GM23338 (cell line): Measurements from ENCODE around the gene KSR2. TPM values are rescaled to one million over a fixed set of nuclear protein-coding genes. Genes with fewer than 3 reads are reported as not detected.

Source experiments
- ATAC-seq: fragments of 200-7000 bp; cut with Tn5 transposase; 3 replicates; pipeline ENCODE4 v1.9.1; 2020
- DNase-seq: peaks from one replicate; pipeline ENCODE4 v3.0.0-alpha.2; 2015; ENCODE audit warnings: low spot score
- H2AFZ ChIP-seq: fragments of 200-600 bp; sonication (generic); 2 replicates; pipeline ENCODE4 v1.8.0; 2016; ENCODE audit warnings: antibody characterized with exemption, mild to moderate bottlenecking, moderate library complexity
- H3F3A ChIP-seq: fragments of 200-600 bp; sonication (generic); replicated peaks from 2 replicates; pipeline ENCODE4 v1.8.0; 2017; ENCODE audit warnings: antibody characterized with exemption, mixed run types, low read depth
- H3K27ac ChIP-seq: fragments of 200-600 bp; sonication (generic); 2 replicates; pipeline ENCODE4 v1.6.1; 2016; ENCODE audit warnings: low read depth
- H3K27me3 ChIP-seq: fragments of 200-600 bp; sonication (generic); 2 replicates; pipeline ENCODE4 v1.8.0; 2016; ENCODE audit warnings: mild to moderate bottlenecking, mixed run types, moderate library complexity; ENCODE audit not compliant: insufficient read depth
- H3K36me3 ChIP-seq: fragments of 200-600 bp; sonication (generic); 2 replicates; pipeline ENCODE4 v1.8.0; 2016; ENCODE audit warnings: mild to moderate bottlenecking; ENCODE audit not compliant: insufficient read depth
- H3K4me1 ChIP-seq: fragments of 200-600 bp; sonication (generic); 2 replicates; pipeline ENCODE4 v1.8.0; 2016; ENCODE audit warnings: mild to moderate bottlenecking, moderate library complexity; ENCODE audit not compliant: insufficient read depth
- H3K4me2 ChIP-seq: fragments of 200-600 bp; sonication (generic); 2 replicates; pipeline ENCODE4 v1.7.1; 2017; ENCODE audit warnings: mixed run types
- H3K4me3 ChIP-seq: fragments of 200-600 bp; sonication (generic); 2 replicates; pipeline ENCODE4 v1.6.1; 2016; ENCODE audit warnings: mixed run types
- H3K79me2 ChIP-seq: fragments of 200-600 bp; sonication (generic); replicated peaks from 2 replicates; pipeline ENCODE4 v1.8.0; 2017; ENCODE audit warnings: mild to moderate bottlenecking; ENCODE audit not compliant: insufficient read depth
- H3K9me2 ChIP-seq: fragments of 200-600 bp; sonication (generic); 2 replicates; pipeline ENCODE4 v1.8.0; 2017; ENCODE audit not compliant: insufficient read depth
- H4K20me1 ChIP-seq: fragments of 200-600 bp; sonication (generic); replicated peaks from 2 replicates; pipeline ENCODE4 v1.8.0; 2017; ENCODE audit warnings: mild to moderate bottlenecking; ENCODE audit not compliant: insufficient read depth
- H3K27ac Mint-ChIP-seq: 2 replicates; pipeline ENCODE4 v1.8.0; 2020; ENCODE audit warnings: inconsistent platforms, mild to moderate bottlenecking, moderate library complexity, mixed read lengths
- H3K27me3 Mint-ChIP-seq: 3 replicates; pipeline ENCODE4 v1.8.0; 2022; ENCODE audit warnings: low read depth, mild to moderate bottlenecking, moderate library complexity, mixed read lengths, inconsistent platforms; ENCODE audit not compliant: insufficient read depth, poor library complexity
- H3K36me3 Mint-ChIP-seq: 3 replicates; pipeline ENCODE4 v1.8.0; 2021; ENCODE audit warnings: low read depth, mild to moderate bottlenecking, inconsistent platforms, moderate library complexity, mixed read lengths
- H3K4me1 Mint-ChIP-seq: 3 replicates; pipeline ENCODE4 v1.8.0; 2020; ENCODE audit warnings: mild to moderate bottlenecking, inconsistent platforms, mixed read lengths
- H3K4me3 Mint-ChIP-seq: 3 replicates; pipeline ENCODE4 v1.8.0; 2021; ENCODE audit warnings: moderate library complexity, mild to moderate bottlenecking, inconsistent platforms, mixed read lengths
- H3K9me3 Mint-ChIP-seq: 3 replicates; pipeline ENCODE4 v1.8.0; 2020; ENCODE audit warnings: moderate library complexity, mild to moderate bottlenecking, inconsistent platforms, mixed read lengths
- CREB1 ChIP-seq: fragments of 250-450 bp; sonication (Bioruptor Pico); IDR thresholded peaks from 2 replicates; pipeline ENCODE4 v1.5.0; 2020; ENCODE audit warnings: low read depth, mild to moderate bottlenecking, moderate library complexity
- CTCF ChIP-seq, 2 experiments: fragments of 200-600 bp in 1 of 2; sonication (generic) in 1 of 2; conservative IDR thresholded peaks; 2 replicates each; pipeline versions ENCODE4 v1.5.1 to v1.6.1; 2016 to 2017; ENCODE audit warnings: antibody characterized with exemption in 2 of 2, low read depth in 2 of 2, mild to moderate bottlenecking in 2 of 2, moderate library complexity in 1 of 2
- EZH2 ChIP-seq: fragments of 200-600 bp; sonication (generic); IDR thresholded peaks from one replicate; pipeline ENCODE4 v1.8.0; 2017; ENCODE audit warnings: antibody characterized with exemption, mild to moderate bottlenecking, low read depth; ENCODE audit not compliant: unreplicated experiment
- EZH2phosphoT487 ChIP-seq: fragments of 200-600 bp; sonication (generic); IDR thresholded peaks from one replicate; pipeline ENCODE4 v1.8.1; 2018; ENCODE audit warnings: antibody characterized with exemption; ENCODE audit not compliant: unreplicated experiment
- JUNB ChIP-seq: IDR thresholded peaks from one replicate; pipeline ENCODE4 v1.6.1; 2016; ENCODE audit warnings: antibody characterized with exemption; ENCODE audit not compliant: unreplicated experiment
- NANOG ChIP-seq: IDR thresholded peaks from 2 replicates; pipeline ENCODE4 v1.6.1; 2016; ENCODE audit warnings: antibody characterized with exemption, borderline replicate concordance
- POLR2AphosphoS5 ChIP-seq: IDR thresholded peaks from 2 replicates; pipeline ENCODE4 v1.6.1; 2016; ENCODE audit warnings: antibody characterized with exemption, low read depth
- STAT1 ChIP-seq: IDR thresholded peaks from one replicate; pipeline ENCODE4 v1.6.1; 2016; ENCODE audit warnings: antibody characterized with exemption; ENCODE audit not compliant: unreplicated experiment
- ZNF114 ChIP-seq: fragments of 250-450 bp; sonication (Bioruptor Pico); IDR thresholded peaks from 2 replicates; pipeline ENCODE4 v1.5.0; 2020; ENCODE audit warnings: mild to moderate bottlenecking, moderate library complexity
- ZNF331 ChIP-seq: fragments of 250-450 bp; sonication (Bioruptor Pico); IDR thresholded peaks from 2 replicates; pipeline ENCODE4 v1.5.0; 2020; ENCODE audit warnings: low read depth, mild to moderate bottlenecking, moderate library complexity
- polyA plus RNA-seq: library from polyadenylated mRNA; unstranded; fragments of >200 nt; fragmentation: Nextera tagmentation; extraction: Ambion mirVana; gene quantifications from 2 replicates; pipeline ENCODE4 v1.2.1, GENCODE V29; 2016
- total RNA-seq: library from RNA; depleted of rRNA; stranded (reverse); fragments of >200 nt; shearing (Covaris generic); gene quantifications from 2 replicates; pipeline ENCODE4 v1.2.3, GENCODE V29; 2014
- TF ChIP-seq, protein P1 (sequence below): IDR thresholded peaks from one replicate; pipeline ENCODE4 v1.6.1; 2018; ENCODE audit warnings: antibody characterized with exemption; ENCODE audit not compliant: unreplicated experiment
- TF ChIP-seq, protein P2 (sequence below): IDR thresholded peaks from 2 replicates; pipeline ENCODE4 v1.6.1; 2016; ENCODE audit warnings: antibody characterized with exemption
- TF ChIP-seq, protein P3 (sequence below): fragments of 250-450 bp; sonication (Bioruptor Pico); IDR thresholded peaks from 2 replicates; pipeline ENCODE4 v1.5.0; 2020; ENCODE audit warnings: mild to moderate bottlenecking, moderate library complexity

The KSR2 gene
- total and polyA plus RNA-seq, 2 experiments from 2014 or later, result 1.1 to 2.7 TPM

DNA sequence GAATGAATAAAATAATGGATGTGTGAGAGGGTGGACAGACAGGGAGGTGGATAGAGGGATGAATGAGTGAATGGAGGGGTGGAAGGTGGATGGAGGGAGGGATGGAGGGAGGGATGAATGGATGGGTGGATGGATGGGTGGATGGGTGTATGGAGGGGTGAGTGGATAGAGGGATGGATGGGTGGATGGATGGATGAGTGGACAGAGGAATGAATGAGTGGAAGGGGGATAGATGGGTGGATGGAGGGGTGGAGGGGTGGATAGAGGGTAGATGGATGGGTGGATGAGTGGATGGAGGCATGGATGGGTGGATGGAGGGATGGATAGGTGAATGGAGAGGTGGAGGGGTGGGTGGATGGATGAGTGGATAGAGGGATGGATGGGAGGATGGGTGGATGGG is 559.5 kb downstream of the KSR2 start:
- TF ChIP-seq, protein P1, sequence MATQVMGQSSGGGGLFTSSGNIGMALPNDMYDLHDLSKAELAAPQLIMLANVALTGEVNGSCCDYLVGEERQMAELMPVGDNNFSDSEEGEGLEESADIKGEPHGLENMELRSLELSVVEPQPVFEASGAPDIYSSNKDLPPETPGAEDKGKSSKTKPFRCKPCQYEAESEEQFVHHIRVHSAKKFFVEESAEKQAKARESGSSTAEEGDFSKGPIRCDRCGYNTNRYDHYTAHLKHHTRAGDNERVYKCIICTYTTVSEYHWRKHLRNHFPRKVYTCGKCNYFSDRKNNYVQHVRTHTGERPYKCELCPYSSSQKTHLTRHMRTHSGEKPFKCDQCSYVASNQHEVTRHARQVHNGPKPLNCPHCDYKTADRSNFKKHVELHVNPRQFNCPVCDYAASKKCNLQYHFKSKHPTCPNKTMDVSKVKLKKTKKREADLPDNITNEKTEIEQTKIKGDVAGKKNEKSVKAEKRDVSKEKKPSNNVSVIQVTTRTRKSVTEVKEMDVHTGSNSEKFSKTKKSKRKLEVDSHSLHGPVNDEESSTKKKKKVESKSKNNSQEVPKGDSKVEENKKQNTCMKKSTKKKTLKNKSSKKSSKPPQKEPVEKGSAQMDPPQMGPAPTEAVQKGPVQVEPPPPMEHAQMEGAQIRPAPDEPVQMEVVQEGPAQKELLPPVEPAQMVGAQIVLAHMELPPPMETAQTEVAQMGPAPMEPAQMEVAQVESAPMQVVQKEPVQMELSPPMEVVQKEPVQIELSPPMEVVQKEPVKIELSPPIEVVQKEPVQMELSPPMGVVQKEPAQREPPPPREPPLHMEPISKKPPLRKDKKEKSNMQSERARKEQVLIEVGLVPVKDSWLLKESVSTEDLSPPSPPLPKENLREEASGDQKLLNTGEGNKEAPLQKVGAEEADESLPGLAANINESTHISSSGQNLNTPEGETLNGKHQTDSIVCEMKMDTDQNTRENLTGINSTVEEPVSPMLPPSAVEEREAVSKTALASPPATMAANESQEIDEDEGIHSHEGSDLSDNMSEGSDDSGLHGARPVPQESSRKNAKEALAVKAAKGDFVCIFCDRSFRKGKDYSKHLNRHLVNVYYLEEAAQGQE, result no peak
- TF ChIP-seq EZH2, result no peak
- no peak for TF ChIP-seq NANOG
- TF ChIP-seq CREB1 (CRISPR knock-in tag), result no peak
- TF ChIP-seq STAT1, result no peak
- no peak for TF ChIP-seq CTCF (conservative IDR thresholded peaks at IDR 0.05; ENCODE audit: low read depth in 2 of 2)
- TF ChIP-seq, protein P2, sequence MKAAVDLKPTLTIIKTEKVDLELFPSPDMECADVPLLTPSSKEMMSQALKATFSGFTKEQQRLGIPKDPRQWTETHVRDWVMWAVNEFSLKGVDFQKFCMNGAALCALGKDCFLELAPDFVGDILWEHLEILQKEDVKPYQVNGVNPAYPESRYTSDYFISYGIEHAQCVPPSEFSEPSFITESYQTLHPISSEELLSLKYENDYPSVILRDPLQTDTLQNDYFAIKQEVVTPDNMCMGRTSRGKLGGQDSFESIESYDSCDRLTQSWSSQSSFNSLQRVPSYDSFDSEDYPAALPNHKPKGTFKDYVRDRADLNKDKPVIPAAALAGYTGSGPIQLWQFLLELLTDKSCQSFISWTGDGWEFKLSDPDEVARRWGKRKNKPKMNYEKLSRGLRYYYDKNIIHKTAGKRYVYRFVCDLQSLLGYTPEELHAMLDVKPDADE, result no peak
- no peak for TF ChIP-seq ZNF114 (CRISPR knock-in tag)
- no peak for TF ChIP-seq POLR2AphosphoS5
- no peak for TF ChIP-seq ZNF331 (CRISPR knock-in tag)
- TF ChIP-seq EZH2phosphoT487, result no peak
- TF ChIP-seq, protein P3, sequence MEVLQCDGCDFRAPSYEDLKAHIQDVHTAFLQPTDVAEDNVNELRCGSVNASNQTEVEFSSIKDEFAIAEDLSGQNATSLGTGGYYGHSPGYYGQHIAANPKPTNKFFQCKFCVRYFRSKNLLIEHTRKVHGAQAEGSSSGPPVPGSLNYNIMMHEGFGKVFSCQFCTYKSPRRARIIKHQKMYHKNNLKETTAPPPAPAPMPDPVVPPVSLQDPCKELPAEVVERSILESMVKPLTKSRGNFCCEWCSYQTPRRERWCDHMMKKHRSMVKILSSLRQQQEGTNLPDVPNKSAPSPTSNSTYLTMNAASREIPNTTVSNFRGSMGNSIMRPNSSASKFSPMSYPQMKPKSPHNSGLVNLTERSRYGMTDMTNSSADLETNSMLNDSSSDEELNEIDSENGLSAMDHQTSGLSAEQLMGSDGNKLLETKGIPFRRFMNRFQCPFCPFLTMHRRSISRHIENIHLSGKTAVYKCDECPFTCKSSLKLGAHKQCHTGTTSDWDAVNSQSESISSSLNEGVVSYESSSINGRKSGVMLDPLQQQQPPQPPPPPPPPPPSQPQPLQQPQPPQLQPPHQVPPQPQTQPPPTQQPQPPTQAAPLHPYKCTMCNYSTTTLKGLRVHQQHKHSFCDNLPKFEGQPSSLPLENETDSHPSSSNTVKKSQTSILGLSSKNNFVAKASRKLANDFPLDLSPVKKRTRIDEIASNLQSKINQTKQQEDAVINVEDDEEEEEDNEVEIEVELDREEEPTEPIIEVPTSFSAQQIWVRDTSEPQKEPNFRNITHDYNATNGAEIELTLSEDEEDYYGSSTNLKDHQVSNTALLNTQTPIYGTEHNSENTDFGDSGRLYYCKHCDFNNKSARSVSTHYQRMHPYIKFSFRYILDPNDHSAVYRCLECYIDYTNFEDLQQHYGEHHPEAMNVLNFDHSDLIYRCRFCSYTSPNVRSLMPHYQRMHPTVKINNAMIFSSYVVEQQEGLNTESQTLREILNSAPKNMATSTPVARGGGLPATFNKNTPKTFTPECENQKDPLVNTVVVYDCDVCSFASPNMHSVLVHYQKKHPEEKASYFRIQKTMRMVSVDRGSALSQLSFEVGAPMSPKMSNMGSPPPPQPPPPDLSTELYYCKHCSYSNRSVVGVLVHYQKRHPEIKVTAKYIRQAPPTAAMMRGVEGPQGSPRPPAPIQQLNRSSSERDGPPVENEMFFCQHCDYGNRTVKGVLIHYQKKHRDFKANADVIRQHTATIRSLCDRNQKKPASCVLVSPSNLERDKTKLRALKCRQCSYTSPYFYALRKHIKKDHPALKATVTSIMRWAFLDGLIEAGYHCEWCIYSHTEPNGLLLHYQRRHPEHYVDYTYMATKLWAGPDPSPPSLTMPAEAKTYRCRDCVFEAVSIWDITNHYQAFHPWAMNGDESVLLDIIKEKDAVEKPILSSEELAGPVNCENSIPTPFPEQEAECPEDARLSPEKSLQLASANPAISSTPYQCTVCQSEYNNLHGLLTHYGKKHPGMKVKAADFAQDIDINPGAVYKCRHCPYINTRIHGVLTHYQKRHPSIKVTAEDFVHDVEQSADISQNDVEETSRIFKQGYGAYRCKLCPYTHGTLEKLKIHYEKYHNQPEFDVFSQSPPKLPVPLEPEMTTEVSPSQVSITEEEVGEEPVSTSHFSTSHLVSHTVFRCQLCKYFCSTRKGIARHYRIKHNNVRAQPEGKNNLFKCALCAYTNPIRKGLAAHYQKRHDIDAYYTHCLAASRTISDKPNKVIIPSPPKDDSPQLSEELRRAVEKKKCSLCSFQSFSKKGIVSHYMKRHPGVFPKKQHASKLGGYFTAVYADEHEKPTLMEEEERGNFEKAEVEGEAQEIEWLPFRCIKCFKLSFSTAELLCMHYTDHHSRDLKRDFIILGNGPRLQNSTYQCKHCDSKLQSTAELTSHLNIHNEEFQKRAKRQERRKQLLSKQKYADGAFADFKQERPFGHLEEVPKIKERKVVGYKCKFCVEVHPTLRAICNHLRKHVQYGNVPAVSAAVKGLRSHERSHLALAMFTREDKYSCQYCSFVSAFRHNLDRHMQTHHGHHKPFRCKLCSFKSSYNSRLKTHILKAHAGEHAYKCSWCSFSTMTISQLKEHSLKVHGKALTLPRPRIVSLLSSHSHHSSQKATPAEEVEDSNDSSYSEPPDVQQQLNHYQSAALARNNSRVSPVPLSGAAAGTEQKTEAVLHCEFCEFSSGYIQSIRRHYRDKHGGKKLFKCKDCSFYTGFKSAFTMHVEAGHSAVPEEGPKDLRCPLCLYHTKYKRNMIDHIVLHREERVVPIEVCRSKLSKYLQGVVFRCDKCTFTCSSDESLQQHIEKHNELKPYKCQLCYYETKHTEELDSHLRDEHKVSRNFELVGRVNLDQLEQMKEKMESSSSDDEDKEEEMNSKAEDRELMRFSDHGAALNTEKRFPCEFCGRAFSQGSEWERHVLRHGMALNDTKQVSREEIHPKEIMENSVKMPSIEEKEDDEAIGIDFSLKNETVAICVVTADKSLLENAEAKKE (CRISPR knock-in tag), result no peak
- TF ChIP-seq JUNB, result no peak
- H3K4me1 ChIP-seq, result peaks cover 13% of the 10 kb centered on the region
- H3K4me1 Mint-ChIP-seq, result peaks cover 13% of the 10 kb centered on the region
- H3K27ac Mint-ChIP-seq, result no peak overlapping the region
- H3K9me2 ChIP-seq, result no peaks in the 10 kb centered on the region
- no peaks in the 10 kb centered on the region for H3K36me3 ChIP-seq
- H3K36me3 Mint-ChIP-seq, result no peaks in the 10 kb centered on the region
- no peaks in the 10 kb centered on the region for H3K79me2 ChIP-seq
- no peaks in the 10 kb centered on the region for H3F3A ChIP-seq
- H3K27me3 Mint-ChIP-seq, result peaks cover 9% of the 10 kb centered on the region
- H4K20me1 ChIP-seq, result no peaks in the 10 kb centered on the region
- H3K27ac ChIP-seq, result no peak overlapping the region
- H2AFZ ChIP-seq, result no peak overlapping the region
- no peak overlapping the region for H3K4me3 ChIP-seq
- H3K9me3 Mint-ChIP-seq, result no peaks in the 10 kb centered on the region
- no peak overlapping the region for H3K4me3 Mint-ChIP-seq
- H3K4me2 ChIP-seq, result no peak overlapping the region
- no peak for ATAC-seq
- DNase-seq, result no peak
- no peaks in the 10 kb centered on the region for H3K27me3 ChIP-seq
